Measurements from ENCODE around the gene PRRX2.

PRRX2 gene

GRCh38 chr9:129765764-129766317, 100.4 kb downstream of the PRRX2 start:
- Histone ChIP-seq H3K27me3 (replicated peaks) (no peaks in the 10 kb centered on the region), H3K27ac (no peak overlapping the region), H3K4me3 (ENCODE audit: low read depth, low read length) (no peak overlapping the region), H3K36me3 (replicated peaks) (no peaks in the 10 kb centered on the region)
- TF ChIP-seq CTCF (IDR thresholded peaks at IDR 0.05; ENCODE audit: low read depth, low read length, missing control alignments), result no peak
- no peak for DNase-seq
- in situ Hi-C loops (cut with HindIII; ENCODE audit: low pct_ligation_motif_present, low sequenced_read_pairs), result no loop called here

GRCh38 chr9:129768486-129768885, 103.0 kb downstream of the PRRX2 start:
- H3K27me3 ChIP-seq (replicated peaks), result no peaks in the 10 kb centered on the region
- DNase-seq, result no peak
- H3K4me3 ChIP-seq (ENCODE audit: low read depth, low read length), result no peak overlapping the region
- no peak for TF ChIP-seq CTCF (IDR thresholded peaks at IDR 0.05; ENCODE audit: low read depth, low read length, missing control alignments)
- H3K36me3 ChIP-seq (replicated peaks), result no peaks in the 10 kb centered on the region
- in situ Hi-C loops (cut with HindIII; ENCODE audit: low pct_ligation_motif_present, low sequenced_read_pairs), result no loop called here
- H3K27ac ChIP-seq, result no peak overlapping the region

- Histone ChIP-seq H3K4me3 (ENCODE audit: low read depth, low read length) (no peak overlapping the region), H3K27me3 (replicated peaks) (no peaks in the 10 kb centered on the region), H3K27ac (no peak overlapping the region), H3K36me3 (replicated peaks) (no peaks in the 10 kb centered on the region)
- no peak for TF ChIP-seq CTCF (IDR thresholded peaks at IDR 0.05; ENCODE audit: low read depth, low read length, missing control alignments)
- in situ Hi-C loops (cut with HindIII; ENCODE audit: low pct_ligation_motif_present, low sequenced_read_pairs), result no loop called here
- no peak for DNase-seq
Measured at GRCh38 chr9:129769669-129770068, 104.2 kb downstream of the PRRX2 start.

GRCh38 chr9:129770741-129771140, 105.3 kb downstream of the PRRX2 start:
- no peaks in the 10 kb centered on the region for H3K27me3 ChIP-seq (replicated peaks)
- TF ChIP-seq CTCF (IDR thresholded peaks at IDR 0.05; ENCODE audit: low read depth, low read length, missing control alignments), result no peak
- DNase-seq, result no peak
- no peak overlapping the region for H3K27ac ChIP-seq
- in situ Hi-C loops (cut with HindIII; ENCODE audit: low pct_ligation_motif_present, low sequenced_read_pairs), result no loop called here
- H3K4me3 ChIP-seq (ENCODE audit: low read depth, low read length), result no peak overlapping the region
- H3K36me3 ChIP-seq (replicated peaks), result no peaks in the 10 kb centered on the region

All from brain microvascular endothelial cell (primary cell).